ENCODE data around the gene NACC2.

NACC2 gene

DNA sequence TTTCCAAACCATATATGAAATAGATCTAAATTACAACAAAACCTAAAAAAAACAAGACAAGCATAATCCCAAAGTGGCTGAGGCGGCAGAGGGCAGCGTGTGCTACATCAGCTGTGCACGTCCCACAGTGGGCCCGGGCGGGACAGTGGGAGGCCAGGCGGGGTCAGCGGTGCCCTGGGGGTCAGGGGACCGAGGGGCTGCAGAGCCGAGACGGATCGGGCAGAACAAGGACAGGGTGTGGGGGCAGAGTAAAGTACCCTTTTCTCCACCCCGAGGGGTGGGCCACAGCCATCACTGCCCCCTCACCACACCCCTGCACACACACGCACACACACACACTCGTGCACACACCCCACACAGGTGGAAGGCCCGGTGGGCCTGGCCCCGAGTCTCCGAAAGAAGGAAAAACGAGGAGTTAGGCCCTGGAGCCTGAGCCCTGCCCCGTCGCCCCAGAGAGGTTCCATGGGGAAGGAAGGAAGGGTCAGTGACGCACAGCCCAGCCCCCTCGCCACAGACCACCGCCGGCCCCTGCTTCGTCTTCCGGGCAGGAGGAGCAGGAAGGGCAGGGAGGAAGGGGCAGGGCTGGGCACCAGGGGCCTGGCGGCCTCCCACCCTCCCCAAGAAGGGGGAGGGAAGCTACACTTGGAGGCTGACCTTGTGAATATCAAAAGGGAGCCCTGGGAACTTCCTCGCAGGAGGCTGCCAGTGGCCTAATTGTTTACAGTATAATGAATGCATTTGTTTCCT lies 84.3 kb downstream of the NACC2 start:
- DNase-seq (ENCODE audit: low spot score): no peak

- DNase-seq (ENCODE audit: low spot score): no peak
Measured at GRCh38 chr9:136010176-136010575, 84.9 kb downstream of the NACC2 start.

GRCh38 chr9:136009516-136009915 lies 85.6 kb downstream of the NACC2 start:
- DNase-seq (ENCODE audit: low spot score): no peak

DNA sequence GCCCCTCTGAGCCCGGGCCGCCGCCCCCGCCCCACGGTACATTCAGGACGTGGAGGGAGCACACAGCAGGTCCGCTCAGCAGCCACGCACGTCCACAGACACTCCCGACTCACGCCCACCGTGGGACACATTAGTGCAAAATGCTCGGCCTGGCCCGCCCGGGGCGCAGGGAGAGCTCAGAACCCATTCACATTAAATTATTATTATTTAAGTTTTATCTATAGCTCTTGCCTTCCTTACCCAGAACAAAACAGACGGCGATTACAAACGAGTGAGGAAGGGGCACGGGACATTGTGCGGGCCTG lies 86.4 kb downstream of the NACC2 start:
- no peak for DNase-seq (ENCODE audit: low spot score)

GRCh38 chr9:136007934-136008692 lies 87.0 kb downstream of the NACC2 start:
- no peak for DNase-seq (ENCODE audit: low spot score)

- no peak for DNase-seq (ENCODE audit: low spot score)
Measured at GRCh38 chr9:136007276-136007933, 87.7 kb downstream of the NACC2 start.

DNA sequence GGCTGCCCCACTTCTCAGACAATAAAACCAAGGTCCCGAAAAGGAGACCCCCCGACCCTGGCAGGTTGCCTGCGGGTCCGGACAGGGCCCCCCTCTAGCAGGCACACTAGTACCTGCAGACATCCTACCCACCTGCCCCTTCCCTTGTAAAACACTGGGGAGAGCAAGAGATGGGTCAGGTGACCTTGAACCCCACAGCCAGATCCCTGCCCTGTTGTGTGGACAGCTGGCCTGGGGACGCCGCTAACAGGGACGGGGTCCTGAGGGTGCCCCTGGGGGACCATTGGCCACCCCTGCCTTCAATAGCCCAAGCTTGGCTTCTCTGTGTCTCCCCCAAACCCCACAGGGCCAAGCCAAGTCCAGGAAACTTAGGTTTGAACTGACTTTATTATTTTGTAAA lies 88.9 kb downstream of the NACC2 start:
- DNase-seq (ENCODE audit: low spot score): no peak

- peak; percentile 86 for DNase-seq (ENCODE audit: low spot score)
Measured at GRCh38 chr9:136004712-136005111, 90.4 kb downstream of the NACC2 start.

- DNase-seq (ENCODE audit: low spot score): no peak
Measured at GRCh38 chr9:136004219-136004618, 90.9 kb downstream of the NACC2 start.

GRCh38 chr9:136003411-136004218 lies 91.5 kb downstream of the NACC2 start:
- no peak for DNase-seq (ENCODE audit: low spot score)

DNA sequence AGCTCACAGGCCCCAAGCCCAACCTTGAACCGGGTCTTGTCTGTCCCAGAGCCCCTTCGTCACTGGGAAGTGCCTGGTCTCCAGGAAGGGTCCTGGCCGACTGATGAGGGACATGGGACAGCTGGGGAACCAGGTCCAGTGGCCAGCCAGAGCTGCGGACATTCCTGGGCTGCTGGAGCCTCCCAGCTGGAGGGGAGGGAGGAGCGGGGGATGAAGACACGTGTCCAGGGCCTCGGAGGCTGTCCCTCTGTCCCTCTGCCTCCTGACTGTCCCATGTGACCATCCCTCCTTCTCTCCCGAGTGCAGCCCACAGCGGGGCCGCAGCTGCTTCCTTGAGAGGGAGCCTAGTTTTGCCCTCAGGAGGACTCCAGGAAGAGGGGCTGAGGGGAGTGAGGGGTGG lies 92.2 kb downstream of the NACC2 start:
- no peak for DNase-seq (ENCODE audit: low spot score)

DNA sequence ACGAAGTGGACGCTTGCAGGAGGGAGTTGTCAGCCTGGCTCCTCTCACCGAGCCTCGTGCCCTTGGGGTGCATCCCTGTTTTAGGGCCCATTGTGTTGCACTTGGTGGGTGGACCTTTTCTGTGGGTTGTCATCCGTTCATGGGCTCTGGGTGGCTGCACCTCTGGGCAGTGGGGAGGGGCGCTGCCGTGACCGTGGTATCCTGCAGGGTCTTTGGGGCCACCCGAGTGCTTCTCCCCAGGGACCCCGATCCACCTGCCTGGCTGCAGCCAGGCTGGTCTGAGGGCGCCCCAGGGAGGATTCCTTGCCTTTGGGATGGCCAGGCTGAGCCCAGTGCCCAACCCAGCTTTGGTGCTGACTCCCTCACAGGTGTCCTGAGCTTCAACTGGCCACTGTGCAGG lies 92.9 kb downstream of the NACC2 start:
- no peak for DNase-seq (ENCODE audit: low spot score)

DNA sequence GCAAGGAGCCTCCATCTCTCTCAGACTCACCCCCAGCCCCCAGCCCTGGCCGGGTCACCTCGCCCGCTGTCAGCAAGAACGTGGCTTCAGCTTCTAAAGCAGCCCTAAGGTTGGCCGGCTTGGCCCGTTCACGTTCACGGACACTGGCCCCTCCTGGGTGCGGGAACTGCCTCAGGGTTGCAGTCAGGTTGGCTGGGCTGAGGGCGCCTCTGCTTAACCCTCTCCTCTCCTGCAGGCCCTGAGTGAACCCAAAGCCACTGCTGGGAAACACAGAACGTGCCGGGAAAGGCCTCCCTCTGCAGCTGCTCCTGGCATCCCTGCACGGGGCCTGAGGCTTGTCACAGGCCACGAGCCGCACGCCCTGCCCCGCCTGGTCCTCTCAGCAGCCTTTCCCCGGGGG lies 93.9 kb downstream of the NACC2 start:
- no peak for DNase-seq (ENCODE audit: low spot score)

DNA sequence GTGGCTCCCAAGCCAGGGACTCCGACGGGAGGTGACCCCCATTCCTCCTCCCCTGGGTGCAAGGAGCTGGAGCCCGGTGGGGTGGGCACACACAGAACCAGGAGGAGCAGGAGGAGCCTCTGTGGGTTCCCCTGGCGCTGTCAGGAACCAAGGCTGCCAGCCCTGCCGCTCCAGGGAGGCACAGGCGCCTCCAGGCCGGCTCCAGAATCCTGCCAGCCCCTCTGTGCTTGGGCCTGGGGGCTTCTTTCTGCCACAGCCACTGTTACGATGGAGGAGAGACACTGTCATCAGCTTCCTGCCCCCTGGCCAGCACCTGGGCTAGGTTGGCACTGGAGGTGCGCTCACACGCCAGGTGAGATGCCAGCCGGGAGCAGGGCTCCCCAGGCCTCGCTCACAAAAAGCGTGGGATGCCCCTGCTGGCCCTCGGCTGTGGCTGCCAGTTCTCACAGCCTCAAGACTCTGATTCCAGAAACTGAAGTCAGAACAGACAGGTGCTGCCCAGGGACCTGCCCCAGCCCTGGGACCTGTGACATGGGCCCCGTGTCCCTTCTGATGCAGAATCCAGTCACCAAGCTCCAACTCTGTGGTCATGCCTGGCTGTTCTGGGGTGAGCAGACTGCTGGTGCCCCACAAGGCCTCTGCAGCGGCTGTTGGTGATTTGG lies 96.5 kb downstream of the NACC2 start:
- DNase-seq (ENCODE audit: low spot score): no peak

GRCh38 chr9:135998016-135998380 lies 97.1 kb downstream of the NACC2 start:
- no peak for DNase-seq (ENCODE audit: low spot score)

GRCh38 chr9:135997090-135998015 lies 97.7 kb downstream of the NACC2 start:
- DNase-seq (ENCODE audit: low spot score): no peak

DNA sequence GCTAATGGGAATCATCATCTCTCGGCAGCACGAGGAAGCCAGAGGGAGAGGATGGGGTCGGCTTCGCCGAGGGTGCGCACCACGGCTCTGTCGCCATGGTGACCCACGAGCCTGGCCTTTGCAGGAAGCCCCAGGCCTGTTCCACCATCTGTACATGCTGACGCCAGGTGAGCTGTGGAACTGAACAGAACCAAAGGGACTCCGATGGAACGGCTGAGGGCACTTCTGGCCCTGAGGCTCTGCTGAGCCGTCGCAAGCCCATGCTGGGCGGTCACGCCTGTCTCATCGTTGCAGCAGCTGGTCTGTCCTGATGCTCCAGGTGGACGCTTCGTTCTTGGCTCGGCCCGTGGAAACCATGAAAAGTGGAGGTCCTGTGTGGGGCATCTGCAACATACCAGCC lies 99.3 kb downstream of the NACC2 start:
- no peak for DNase-seq (ENCODE audit: low spot score)

GRCh38 chr9:135994501-135995192 lies 100.4 kb downstream of the NACC2 start:
- no peak for DNase-seq (ENCODE audit: low spot score)

GRCh38 chr9:135993765-135994500 lies 101.2 kb downstream of the NACC2 start:
- no peak for DNase-seq (ENCODE audit: low spot score)

- no peak for DNase-seq (ENCODE audit: low spot score)
Measured at GRCh38 chr9:135993409-135993742, 101.7 kb downstream of the NACC2 start.

Data from ecto neural progenitor cell (in vitro differentiated cells).